H9 (cell line): ENCODE results near the gene ST13. TPM values are rescaled to one million over a fixed set of nuclear protein-coding genes. Genes with fewer than 3 reads are reported as not detected.

Experiments used
- DNase-seq: peaks from one replicate; pipeline ENCODE4 v3.0.0-alpha.2; 2017
- H2AFZ ChIP-seq: one replicate; pipeline ENCODE4 v1.6.1; 2013; ENCODE audit warnings: mild to moderate bottlenecking, low read length, control low read depth, moderate library complexity
- H2AK5ac ChIP-seq: 2 replicates; pipeline ENCODE4 v1.6.1; 2013; ENCODE audit warnings: low read length, control low read depth, mixed read lengths; ENCODE audit not compliant: insufficient read length
- H2BK120ac ChIP-seq: one replicate; pipeline ENCODE4 v1.6.1; 2013; ENCODE audit warnings: low read depth, mild to moderate bottlenecking, low read length, control low read depth, inconsistent platforms; ENCODE audit not compliant: poor library complexity, severe bottlenecking
- H2BK12ac ChIP-seq: 2 replicates; pipeline ENCODE4 v1.6.1; 2013; ENCODE audit warnings: low read length, control low read depth, mixed read lengths, low read depth; ENCODE audit not compliant: insufficient read length
- H2BK15ac ChIP-seq: 2 replicates; pipeline ENCODE4 v1.6.1; 2013; ENCODE audit warnings: low read depth, low read length, control low read depth
- H2BK20ac ChIP-seq: one replicate; pipeline ENCODE4 v1.6.1; 2013; ENCODE audit warnings: low read depth, mild to moderate bottlenecking, low read length, control low read depth, inconsistent platforms; ENCODE audit not compliant: poor library complexity, severe bottlenecking
- H2BK5ac ChIP-seq: 2 replicates; pipeline ENCODE4 v1.6.1; 2013; ENCODE audit warnings: low read length, control low read depth, mixed read lengths; ENCODE audit not compliant: insufficient read length
- H3K14ac ChIP-seq: 2 replicates; pipeline ENCODE4 v1.6.1; 2013; ENCODE audit warnings: low read length, control low read depth; ENCODE audit not compliant: insufficient read depth
- H3K18ac ChIP-seq: 2 replicates; pipeline ENCODE4 v1.6.1; 2013; ENCODE audit warnings: low read depth, mild to moderate bottlenecking, mixed read lengths, low read length, control low read depth; ENCODE audit not compliant: insufficient read length
- H3K23ac ChIP-seq: 2 replicates; pipeline ENCODE4 v1.6.1; 2013; ENCODE audit warnings: low read length, control low read depth, mixed read lengths, low read depth; ENCODE audit not compliant: insufficient read length
- H3K23me2 ChIP-seq: 2 replicates; pipeline ENCODE4 v1.6.1; 2013; ENCODE audit warnings: low read depth, mild to moderate bottlenecking, mixed read lengths, low read length, control low read depth; ENCODE audit not compliant: insufficient read length, poor library complexity, severe bottlenecking
- H3K27ac ChIP-seq: 2 replicates; pipeline ENCODE4 v1.5.1; 2013; ENCODE audit warnings: low read length, control low read depth, mixed read lengths, low read depth; ENCODE audit not compliant: insufficient read length
- H3K27me3 ChIP-seq: 2 replicates; pipeline ENCODE4 v1.6.1; 2013; ENCODE audit warnings: low read length, control low read depth, inconsistent platforms; ENCODE audit not compliant: insufficient read depth
- H3K4ac ChIP-seq: 2 replicates; pipeline ENCODE4 v1.6.1; 2013; ENCODE audit warnings: low read depth, mild to moderate bottlenecking, control low read depth, inconsistent platforms, low read length, moderate library complexity
- H3K4me1 ChIP-seq: 2 replicates; pipeline ENCODE4 v1.6.1; 2013; ENCODE audit warnings: low read length, control low read depth, inconsistent platforms; ENCODE audit not compliant: insufficient read depth
- H3K4me2 ChIP-seq: 2 replicates; pipeline ENCODE4 v1.6.1; 2013; ENCODE audit warnings: low read length, control low read depth, mixed read lengths; ENCODE audit not compliant: insufficient read length, insufficient read depth
- H3K56ac ChIP-seq: 2 replicates; pipeline ENCODE4 v1.6.1; 2013; ENCODE audit warnings: low read depth, mild to moderate bottlenecking, mixed read lengths, low read length, control low read depth; ENCODE audit not compliant: insufficient read length
- H3K79me1 ChIP-seq: 2 replicates; pipeline ENCODE4 v1.6.1; 2013; ENCODE audit warnings: low read depth, mild to moderate bottlenecking, moderate library complexity, low read length, control low read depth, inconsistent platforms; ENCODE audit not compliant: insufficient read depth, poor library complexity, severe bottlenecking
- H3K79me2 ChIP-seq: 2 replicates; pipeline ENCODE4 v1.6.1; 2013; ENCODE audit warnings: low read length, control low read depth, inconsistent platforms; ENCODE audit not compliant: insufficient read depth
- H3K9ac ChIP-seq: 2 replicates; pipeline ENCODE4 v1.6.1; 2013; ENCODE audit warnings: low read length, control low read depth, mixed read lengths; ENCODE audit not compliant: insufficient read length; ENCODE audit errors: extremely low read depth
- H3K9me3 ChIP-seq: one replicate; pipeline ENCODE4 v1.6.1; 2013; ENCODE audit warnings: low read depth, low read length, inconsistent platforms; ENCODE audit not compliant: control insufficient read depth
- H3T11ph ChIP-seq: one replicate; pipeline ENCODE4 v1.6.1; 2013; ENCODE audit warnings: mild to moderate bottlenecking, low read length, control low read depth, inconsistent platforms
- H4K20me1 ChIP-seq: one replicate; pipeline ENCODE4 v1.6.1; 2013; ENCODE audit not compliant: control insufficient read depth, insufficient read length, insufficient read depth
- H4K5ac ChIP-seq: 2 replicates; pipeline ENCODE4 v1.6.1; 2013; ENCODE audit warnings: low read depth, mild to moderate bottlenecking, mixed read lengths, low read length, control low read depth; ENCODE audit not compliant: insufficient read length
- H4K8ac ChIP-seq: replicated peaks from 2 replicates; pipeline ENCODE4 v1.6.1; 2013; ENCODE audit warnings: low read length, control low read depth, mixed read lengths, low read depth; ENCODE audit not compliant: insufficient read length
- H4K91ac ChIP-seq: 2 replicates; pipeline ENCODE4 v1.6.1; 2013; ENCODE audit warnings: low read depth, mild to moderate bottlenecking, moderate library complexity, mixed read lengths, low read length, control low read depth; ENCODE audit not compliant: insufficient read length
- H3K27ac Mint-ChIP-seq, 3 experiments: 2 replicates in 2 of 3; 3 replicates in 1 of 3; pipeline ENCODE4 v1.8.0; 2020 to 2021; ENCODE audit warnings: mixed read lengths in 3 of 3, mild to moderate bottlenecking in 1 of 3, moderate library complexity in 1 of 3
- H3K27me3 Mint-ChIP-seq: 2 replicates; pipeline ENCODE4 v1.8.0; 2021; ENCODE audit warnings: low read depth, mild to moderate bottlenecking, moderate library complexity, mixed read lengths
- H3K36me3 Mint-ChIP-seq, 3 experiments: 2 replicates in 2 of 3; 3 replicates in 1 of 3; pipeline ENCODE4 v1.8.0; 2020 to 2021; ENCODE audit warnings: low read depth in 3 of 3, mixed read lengths in 3 of 3; ENCODE audit not compliant: insufficient read depth in 1 of 3
- H3K4me1 Mint-ChIP-seq, 2 experiments: 2 replicates each; pipeline ENCODE4 v1.8.0; 2020; ENCODE audit warnings: mixed read lengths in 2 of 2
- H3K4me3 Mint-ChIP-seq, 2 experiments: 2 replicates in 1 of 2; 3 replicates in 1 of 2; pipeline ENCODE4 v1.8.0; 2020 to 2021; ENCODE audit warnings: mild to moderate bottlenecking in 2 of 2, mixed read lengths in 2 of 2, moderate library complexity in 1 of 2
- H3K9me3 Mint-ChIP-seq, 2 experiments: 2 replicates in 1 of 2; 3 replicates in 1 of 2; pipeline ENCODE4 v1.8.0; 2020; ENCODE audit warnings: mild to moderate bottlenecking in 2 of 2, mixed read lengths in 2 of 2, moderate library complexity in 1 of 2
- WGBS: extraction: QIAGEN DNeasy Blood & Tissue Kit; methylation state at CpG from one replicate; pipeline ENCODE4 v1.1.7; 2013; ENCODE audit warnings: missing lambda C conversion rate, low lambda C conversion rate, mixed read lengths; ENCODE audit not compliant: insufficient read length; ENCODE audit errors: extremely low coverage; 5-methylcytosine and 5-hydroxymethylcytosine counted together
- total RNA-seq: library from RNA; stranded (reverse); gene quantifications from 2 replicates; pipeline ENCODE4 v1.2.1, GENCODE V29; 2021
- TF ChIP-seq, protein P1 (sequence below): fragments of 200-600 bp; sonication (generic); conservative IDR thresholded peaks from 3 replicates; pipeline ENCODE4 v1.8.0; 2021; ENCODE audit warnings: antibody characterized with exemption, mild to moderate bottlenecking

The ST13 gene
- total RNA-seq, 1 experiment from 2014 or later, result 353 TPM

DNA sequence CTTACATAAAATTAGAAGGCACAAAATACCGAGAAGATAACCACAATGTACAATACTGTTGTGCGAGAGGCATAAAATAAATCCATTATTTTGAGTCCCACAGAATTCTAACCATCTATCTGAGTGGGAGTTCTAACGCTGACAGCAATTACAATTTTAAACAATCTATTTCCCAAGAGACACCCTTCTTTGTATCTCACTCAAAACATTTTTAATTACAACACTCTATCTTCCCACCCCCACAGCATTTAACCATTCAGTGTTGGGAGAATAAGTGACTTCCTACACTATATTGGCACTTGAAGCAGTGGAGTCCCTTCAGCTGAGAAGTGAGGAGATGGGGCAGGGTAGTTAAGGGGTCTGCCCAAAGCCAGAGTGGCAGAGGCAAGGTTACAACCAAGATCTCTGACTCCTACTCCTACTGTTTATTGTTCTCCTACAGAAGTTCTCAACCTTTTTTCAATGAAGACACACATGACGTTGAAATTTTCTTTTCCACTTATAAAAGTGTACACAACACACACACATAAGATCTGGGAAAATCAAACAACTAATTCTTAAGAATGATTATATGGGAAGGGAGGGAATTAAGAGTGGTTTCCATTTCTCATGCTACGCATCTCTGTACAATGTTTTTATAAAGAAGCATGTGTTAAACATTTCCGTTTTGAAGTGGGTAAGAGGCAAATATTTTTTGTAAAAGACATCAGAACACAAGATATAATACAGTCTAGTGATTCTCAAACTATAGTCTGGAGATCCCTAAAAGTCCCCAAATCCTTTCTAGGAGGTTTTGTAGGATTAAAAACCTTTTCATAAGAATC lies 48.2 kb downstream of the ST13 start:
- no peaks in the 10 kb centered on the region for H3K27me3 ChIP-seq
- no peaks in the 10 kb centered on the region for H3K23me2 ChIP-seq
- no peaks in the 10 kb centered on the region for H4K20me1 ChIP-seq
- H2AK5ac ChIP-seq, result no peak overlapping the region
- H3K9ac ChIP-seq, result no peak overlapping the region
- H3K27me3 Mint-ChIP-seq, result no peaks in the 10 kb centered on the region
- no peak overlapping the region for H3K56ac ChIP-seq
- H3K4ac ChIP-seq, result no peak overlapping the region
- H4K8ac ChIP-seq, result no peak overlapping the region
- no peak overlapping the region for H3K23ac ChIP-seq
- no peak overlapping the region for H4K91ac ChIP-seq
- peaks cover 0 to 8% (median 5%) of the 10 kb centered on the region in 3 experiments; a peak in 4 of 7 replicates for H3K36me3 Mint-ChIP-seq
- no peaks in the 10 kb centered on the region; the same call in 1 of the 2 replicates for H3K79me2 ChIP-seq
- H2BK20ac ChIP-seq, result no peak overlapping the region
- TF ChIP-seq, protein P1, sequence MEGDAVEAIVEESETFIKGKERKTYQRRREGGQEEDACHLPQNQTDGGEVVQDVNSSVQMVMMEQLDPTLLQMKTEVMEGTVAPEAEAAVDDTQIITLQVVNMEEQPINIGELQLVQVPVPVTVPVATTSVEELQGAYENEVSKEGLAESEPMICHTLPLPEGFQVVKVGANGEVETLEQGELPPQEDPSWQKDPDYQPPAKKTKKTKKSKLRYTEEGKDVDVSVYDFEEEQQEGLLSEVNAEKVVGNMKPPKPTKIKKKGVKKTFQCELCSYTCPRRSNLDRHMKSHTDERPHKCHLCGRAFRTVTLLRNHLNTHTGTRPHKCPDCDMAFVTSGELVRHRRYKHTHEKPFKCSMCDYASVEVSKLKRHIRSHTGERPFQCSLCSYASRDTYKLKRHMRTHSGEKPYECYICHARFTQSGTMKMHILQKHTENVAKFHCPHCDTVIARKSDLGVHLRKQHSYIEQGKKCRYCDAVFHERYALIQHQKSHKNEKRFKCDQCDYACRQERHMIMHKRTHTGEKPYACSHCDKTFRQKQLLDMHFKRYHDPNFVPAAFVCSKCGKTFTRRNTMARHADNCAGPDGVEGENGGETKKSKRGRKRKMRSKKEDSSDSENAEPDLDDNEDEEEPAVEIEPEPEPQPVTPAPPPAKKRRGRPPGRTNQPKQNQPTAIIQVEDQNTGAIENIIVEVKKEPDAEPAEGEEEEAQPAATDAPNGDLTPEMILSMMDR, result no peak
- WGBS, result no CpG with 5 or more reads among the region's 6 CpGs
- no peak overlapping the region for H2BK5ac ChIP-seq
- no peak overlapping the region for H3K27ac ChIP-seq
- no peak overlapping the region for H2BK12ac ChIP-seq
- no peak overlapping the region for H3K18ac ChIP-seq
- H3K9me3 Mint-ChIP-seq, result no peaks in the 10 kb centered on the region
- H3K4me1 Mint-ChIP-seq, result no peaks in the 10 kb centered on the region; a peak in 1 of 4 replicates
- H2BK120ac ChIP-seq, result no peak overlapping the region
- H2BK15ac ChIP-seq, result no peak overlapping the region
- H3K9me3 ChIP-seq, result no peaks in the 10 kb centered on the region
- H3T11ph ChIP-seq, result no peak overlapping the region
- no peak overlapping the region for H3K14ac ChIP-seq
- H2AFZ ChIP-seq, result no peak overlapping the region
- peaks cover 3% of the 10 kb centered on the region for H3K79me1 ChIP-seq
- no peak for DNase-seq
- H3K27ac Mint-ChIP-seq, result no peak overlapping the region; a peak in 1 of 7 replicates
- no peaks in the 10 kb centered on the region for H3K4me1 ChIP-seq
- H4K5ac ChIP-seq, result no peak overlapping the region
- H3K4me2 ChIP-seq, result no peak overlapping the region
- H3K4me3 Mint-ChIP-seq, result no peak overlapping the region
